ENCODE measurements around the gene RGS21. TPM values are rescaled to one million over a fixed set of nuclear protein-coding genes. Genes with fewer than 3 reads are reported as not detected.

The RGS21 gene
- total RNA-seq, 1 experiment from 2014 or later: not detected

DNA sequence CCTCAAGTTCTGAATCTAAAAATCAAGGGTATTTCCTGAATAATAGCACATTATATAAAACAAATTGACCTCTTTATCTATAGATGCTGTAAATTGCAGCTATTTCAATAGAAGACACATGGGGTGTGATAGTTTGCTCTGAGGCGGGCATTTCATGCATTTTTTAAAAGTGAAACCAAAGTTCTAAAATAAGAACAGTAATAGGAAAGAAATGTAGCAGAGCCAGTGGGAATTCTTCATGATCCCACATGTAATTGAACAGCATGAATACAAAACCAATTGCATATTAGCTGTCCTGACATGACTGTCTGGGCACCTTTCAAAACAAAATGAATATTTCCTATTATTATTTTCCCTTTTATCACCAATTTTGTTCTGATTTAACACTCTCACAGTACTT is 85.0 kb downstream of the RGS21 start:
- no peak for DNase-seq
- no peaks in the 10 kb centered on the region for H3K9me3 ChIP-seq (ENCODE audit: insufficient read depth, low read depth)
- no peak overlapping the region for H3K27ac ChIP-seq
- no peak overlapping the region for H3K4me3 ChIP-seq
- H3K4me1 ChIP-seq (replicated peaks; ENCODE audit: insufficient read depth): no peaks in the 10 kb centered on the region
- no peaks in the 10 kb centered on the region for H4K20me1 ChIP-seq (ENCODE audit: insufficient read depth)
- no peaks in the 10 kb centered on the region for H3K9me2 ChIP-seq (ENCODE audit: insufficient read depth)
- CTCF ChIA-PET: no interaction called here
- POLR2A ChIA-PET (ENCODE audit: unreplicated experiment): no interaction called here
- H3K4me2 ChIP-seq: peak overlapping the region; percentile 38
- no TSS peak for BruUV-seq (replicated peaks)
- peak overlapping the region; percentile 44; the same call in 1 of the 2 replicates for H2AFZ ChIP-seq
- no peaks in the 10 kb centered on the region for H3K27me3 ChIP-seq (ENCODE audit: insufficient read depth, low read depth)
- intact Hi-C loops (cut with micrococcal nuclease; ENCODE audit: unreplicated experiment): no loop called here
- TF ChIP-seq CTCF (conservative IDR thresholded peaks at IDR 0.05) (no peak), EZH2 (IDR thresholded peaks at IDR 0.05; ENCODE audit: low read depth) (no peak)
- no peaks in the 10 kb centered on the region for H3F3A ChIP-seq (ENCODE audit: insufficient read depth, low read depth)
- no peaks in the 10 kb centered on the region for H3K36me3 ChIP-seq (ENCODE audit: low read depth)
- no peaks in the 10 kb centered on the region for H3K79me2 ChIP-seq (ENCODE audit: low read depth)

- no TSS peak for BruUV-seq (replicated peaks)
- no peak for DNase-seq
- intact Hi-C loops (cut with micrococcal nuclease; ENCODE audit: unreplicated experiment): no loop called here
- Histone ChIP-seq H2AFZ (no peak overlapping the region), H3K4me3 (no peak overlapping the region), H3K9me3 (ENCODE audit: insufficient read depth, low read depth) (no peaks in the 10 kb centered on the region), H3K27me3 (ENCODE audit: insufficient read depth, low read depth) (no peaks in the 10 kb centered on the region), H3K36me3 (ENCODE audit: low read depth) (no peaks in the 10 kb centered on the region), H3K79me2 (ENCODE audit: low read depth) (no peaks in the 10 kb centered on the region), H3K27ac (no peak overlapping the region), H4K20me1 (ENCODE audit: insufficient read depth) (no peaks in the 10 kb centered on the region), H3K4me1 (replicated peaks; ENCODE audit: insufficient read depth) (no peaks in the 10 kb centered on the region), H3F3A (ENCODE audit: insufficient read depth, low read depth) (no peaks in the 10 kb centered on the region), H3K9me2 (ENCODE audit: insufficient read depth) (no peaks in the 10 kb centered on the region), H3K4me2 (no peak overlapping the region)
- ChIA-PET CTCF (no interaction called here), POLR2A (ENCODE audit: unreplicated experiment) (no interaction called here)
- TF ChIP-seq EZH2 (IDR thresholded peaks at IDR 0.05; ENCODE audit: low read depth) (no peak), CTCF (conservative IDR thresholded peaks at IDR 0.05) (no peak)
Observed at GRCh38 chr1:192402571-192402970, 85.8 kb downstream of the RGS21 start.

GRCh38 chr1:192407206-192407605 is 90.4 kb downstream of the RGS21 start:
- H3K4me1 ChIP-seq (replicated peaks; ENCODE audit: insufficient read depth): no peaks in the 10 kb centered on the region
- no peak overlapping the region for H3K4me2 ChIP-seq
- no TSS peak for BruUV-seq (replicated peaks)
- intact Hi-C loops (cut with micrococcal nuclease; ENCODE audit: unreplicated experiment): no loop called here
- no peaks in the 10 kb centered on the region for H3K9me3 ChIP-seq (ENCODE audit: insufficient read depth, low read depth)
- TF ChIP-seq CTCF (conservative IDR thresholded peaks at IDR 0.05) (no peak), EZH2 (IDR thresholded peaks at IDR 0.05; ENCODE audit: low read depth) (no peak)
- H3K4me3 ChIP-seq: no peak overlapping the region
- no peak for DNase-seq
- H3F3A ChIP-seq (ENCODE audit: insufficient read depth, low read depth): no peaks in the 10 kb centered on the region
- no peak overlapping the region for H2AFZ ChIP-seq
- no peak overlapping the region for H3K27ac ChIP-seq
- ChIA-PET POLR2A (ENCODE audit: unreplicated experiment) (no interaction called here), CTCF (no interaction called here)
- H3K36me3 ChIP-seq (ENCODE audit: low read depth): no peaks in the 10 kb centered on the region
- H4K20me1 ChIP-seq (ENCODE audit: insufficient read depth): no peaks in the 10 kb centered on the region
- H3K27me3 ChIP-seq (ENCODE audit: insufficient read depth, low read depth): no peaks in the 10 kb centered on the region
- no peaks in the 10 kb centered on the region for H3K9me2 ChIP-seq (ENCODE audit: insufficient read depth)
- H3K79me2 ChIP-seq (ENCODE audit: low read depth): no peaks in the 10 kb centered on the region

Other genes with a start within 250 kb of the RGS21 start
- not detected in 2 replicates for gene RGS18, start 158.5 kb upstream of the RGS21 start, total RNA-seq (2021)

All from PC-9 (cell line).